Loucy (cell line): ENCODE results near the gene IQSEC1.

Experiments used
- H2AFZ ChIP-seq: fragments of 200-600 bp; sonication (generic); 2 replicates; pipeline ENCODE4 v1.6.0; 2016; ENCODE audit warnings: antibody characterized with exemption, mild to moderate bottlenecking, low read length, moderate library complexity
- H3F3A ChIP-seq: fragments of 200-600 bp; 2 replicates; pipeline ENCODE4 v1.6.0; 2016; ENCODE audit warnings: antibody characterized with exemption, low read depth, mild to moderate bottlenecking
- H3K27me3 ChIP-seq: fragments of 200-600 bp; sonication (generic); 2 replicates; pipeline ENCODE4 v1.6.1; 2014; ENCODE audit warnings: low read length, mild to moderate bottlenecking; ENCODE audit not compliant: insufficient read depth, poor library complexity, severe bottlenecking
- H3K36me3 ChIP-seq: fragments of 200-600 bp; sonication (generic); 2 replicates; pipeline ENCODE4 v1.6.1; 2016; ENCODE audit warnings: low read length; ENCODE audit not compliant: insufficient read depth
- H3K4me1 ChIP-seq: fragments of 200-600 bp; sonication (generic); 2 replicates; pipeline ENCODE4 v1.5.1; 2014; ENCODE audit warnings: low read length, mild to moderate bottlenecking; ENCODE audit not compliant: insufficient read depth, poor library complexity, severe bottlenecking
- H3K4me2 ChIP-seq: fragments of 200-600 bp; sonication (generic); 2 replicates; pipeline ENCODE4 v1.6.0; 2014; ENCODE audit warnings: antibody characterized with exemption, low read length, low read depth, mild to moderate bottlenecking; ENCODE audit not compliant: poor library complexity, severe bottlenecking
- H3K4me3 ChIP-seq: fragments of 200-600 bp; sonication (generic); 2 replicates; pipeline ENCODE4 v1.5.1; 2014; ENCODE audit warnings: low read length, mild to moderate bottlenecking, mixed read lengths; ENCODE audit not compliant: poor library complexity, severe bottlenecking
- H3K79me2 ChIP-seq: fragments of 200-600 bp; sonication (generic); 2 replicates; pipeline ENCODE4 v1.6.1; 2014; ENCODE audit warnings: low read length; ENCODE audit not compliant: insufficient read depth
- H3K9ac ChIP-seq: fragments of 200-600 bp; sonication (generic); 2 replicates; pipeline ENCODE4 v1.6.0; 2014; ENCODE audit warnings: mild to moderate bottlenecking, low read depth, low read length, moderate library complexity; ENCODE audit not compliant: poor library complexity, severe bottlenecking
- H3K9me2 ChIP-seq: fragments of 200-600 bp; sonication (generic); replicated peaks from 2 replicates; pipeline ENCODE4 v1.6.1; 2016; ENCODE audit warnings: low read depth, low read length, mixed read lengths
- H3K9me3 ChIP-seq: fragments of 200-600 bp; sonication (generic); 2 replicates; pipeline ENCODE4 v1.6.1; 2014; ENCODE audit warnings: mild to moderate bottlenecking, antibody characterized with exemption, low read length, low read depth; ENCODE audit not compliant: insufficient read depth
- H4K20me1 ChIP-seq: fragments of 200-600 bp; sonication (generic); 2 replicates; pipeline ENCODE4 v1.6.0; 2014; ENCODE audit warnings: antibody characterized with exemption, low read length, mild to moderate bottlenecking; ENCODE audit not compliant: insufficient read depth, poor library complexity, severe bottlenecking
- CTCF ChIP-seq: fragments of 200-600 bp; sonication (generic); conservative IDR thresholded peaks from 2 replicates; pipeline ENCODE4 v1.5.1; 2014; ENCODE audit warnings: mild to moderate bottlenecking, antibody characterized with exemption, low read length
- EZH2phosphoT487 ChIP-seq: fragments of 200-600 bp; IDR thresholded peaks from 2 replicates; pipeline ENCODE4 v1.6.1; 2018; ENCODE audit warnings: antibody characterized with exemption, mild to moderate bottlenecking, moderate library complexity, borderline replicate concordance

The IQSEC1 gene

GRCh38 chr3:12934431-12934830, 138.8 kb downstream of the IQSEC1 start:
- no peaks in the 10 kb centered on the region for H3K4me1 ChIP-seq
- H3K9me2 ChIP-seq, result no peaks in the 10 kb centered on the region
- H3K79me2 ChIP-seq, result peaks cover 36% of the 10 kb centered on the region; the same call in 1 of the 2 replicates
- H3K27me3 ChIP-seq, result no peaks in the 10 kb centered on the region
- H3K4me3 ChIP-seq, result no peak overlapping the region
- H2AFZ ChIP-seq, result no peak overlapping the region
- H3K9me3 ChIP-seq, result no peaks in the 10 kb centered on the region
- peaks cover 6% of the 10 kb centered on the region for H4K20me1 ChIP-seq
- H3K9ac ChIP-seq, result no peak overlapping the region
- no peaks in the 10 kb centered on the region for H3F3A ChIP-seq
- no peak for TF ChIP-seq EZH2phosphoT487
- TF ChIP-seq CTCF, result no peak
- no peak overlapping the region for H3K4me2 ChIP-seq
- peaks cover 89% of the 10 kb centered on the region; the same call in 1 of the 2 replicates for H3K36me3 ChIP-seq

GRCh38 chr3:12933901-12934300, 139.3 kb downstream of the IQSEC1 start:
- peaks cover 6% of the 10 kb centered on the region for H4K20me1 ChIP-seq
- no peaks in the 10 kb centered on the region for H3F3A ChIP-seq
- H3K36me3 ChIP-seq, result peaks cover 87% of the 10 kb centered on the region; the same call in 1 of the 2 replicates
- no peaks in the 10 kb centered on the region for H3K4me1 ChIP-seq
- no peaks in the 10 kb centered on the region for H3K9me2 ChIP-seq
- TF ChIP-seq EZH2phosphoT487 (no peak), CTCF (no peak)
- H3K79me2 ChIP-seq, result peaks cover 36% of the 10 kb centered on the region; the same call in 1 of the 2 replicates
- no peaks in the 10 kb centered on the region for H3K9me3 ChIP-seq
- no peak overlapping the region for H2AFZ ChIP-seq
- no peak overlapping the region for H3K4me3 ChIP-seq
- no peak overlapping the region for H3K4me2 ChIP-seq
- no peak overlapping the region for H3K9ac ChIP-seq
- no peaks in the 10 kb centered on the region for H3K27me3 ChIP-seq

GRCh38 chr3:12932754-12933153, 140.5 kb downstream of the IQSEC1 start:
- H3K4me3 ChIP-seq, result no peak overlapping the region
- H4K20me1 ChIP-seq, result peaks cover 6% of the 10 kb centered on the region
- H3K27me3 ChIP-seq, result no peaks in the 10 kb centered on the region
- peaks cover 36% of the 10 kb centered on the region; the same call in 1 of the 2 replicates for H3K79me2 ChIP-seq
- no peak overlapping the region for H3K9ac ChIP-seq
- no peaks in the 10 kb centered on the region for H3K9me2 ChIP-seq
- H3F3A ChIP-seq, result no peaks in the 10 kb centered on the region
- H3K4me2 ChIP-seq, result no peak overlapping the region
- H3K4me1 ChIP-seq, result no peaks in the 10 kb centered on the region
- TF ChIP-seq CTCF (no peak), EZH2phosphoT487 (no peak)
- no peak overlapping the region for H2AFZ ChIP-seq
- H3K36me3 ChIP-seq, result peaks cover 85% of the 10 kb centered on the region; the same call in 1 of the 2 replicates
- no peaks in the 10 kb centered on the region for H3K9me3 ChIP-seq
